K562 (cell line): ENCODE data around the gene CKM. TPM values are rescaled to one million over a fixed set of nuclear protein-coding genes. Genes with fewer than 3 reads are reported as not detected.
A peak's percentile ranks its signal among the peaks of the same experiment; 100 is the strongest.

ENCODE experiments used
- ATAC-seq: fragments of 200-7000 bp; cut with Tn5 transposase; 3 replicates; pipeline ENCODE4 v1.9.1; 2020; ENCODE audit warnings: moderate library complexity
- BruUV-seq: library from RNA; stranded (reverse); fragments of 400-500 nt; replicated peaks from 2 replicates; lab custom pipeline; 2021; lab: Mats Ljungman, UMichigan
- CTCF ChIA-PET: fragments of 300-600 bp; formaldehyde crosslinking; extraction: SDS; loops from one replicate; lab custom pipeline; 2021; ENCODE audit warnings: low intra/inter-chr PET ratio; lab: Yijun Ruan, JAX
- POLR2A ChIA-PET: fragments of 300-600, 350-650 bp; sonication (Branson Sonifier 250); formaldehyde crosslinking; extraction: SDS; loops from one replicate; lab custom pipeline; 2021; ENCODE audit warnings: antibody characterized with exemption, inconsistent platforms; lab: Yijun Ruan, JAX
- DNase-seq, 4 experiments: peaks; one replicate each; pipeline versions ENCODE4 v3.0.0 to v3.0.0-alpha.2; 2011 to 2018; ENCODE audit warnings: low spot score in 3 of 4, mixed read lengths in 3 of 4; ENCODE audit errors: extremely low read depth in 1 of 4
- FAIRE-seq: peaks from 2 replicates; lab custom pipeline; 2011; peaks lifted over from hg19 to GRCh38; lab: Jason Lieb, UNC
- H2AFZ ChIP-seq: 2 replicates; pipeline ENCODE4 v1.6.0; 2011; ENCODE audit warnings: low read depth, low read length, control low read depth, inconsistent platforms
- H3K27ac ChIP-seq: fragments of 200-600 bp; 3 replicates; pipeline ENCODE4 v1.8.0; 2011; ENCODE audit warnings: low read depth, mild to moderate bottlenecking, control low read depth, inconsistent platforms, low read length, moderate library complexity, mixed read lengths; ENCODE audit errors: extremely low read depth
- H3K27me3 ChIP-seq, 2 experiments: fragments of 300-600 bp in 1 of 2; 2 replicates in 1 of 2; 3 replicates in 1 of 2; pipeline versions ENCODE4 v1.6.0 to v1.8.0; 2011; ENCODE audit warnings: inconsistent platforms in 2 of 2, low read length in 2 of 2, mild to moderate bottlenecking in 1 of 2, mixed read lengths in 1 of 2, moderate library complexity in 1 of 2; ENCODE audit not compliant: control insufficient read depth in 2 of 2, insufficient read depth in 2 of 2
- H3K36me3 ChIP-seq: fragments of 300-600 bp; 3 replicates; pipeline ENCODE4 v1.8.0; 2011; ENCODE audit warnings: mild to moderate bottlenecking, low read length, inconsistent platforms; ENCODE audit not compliant: control insufficient read depth, insufficient read depth
- H3K4me1 ChIP-seq, 2 experiments: fragments of 200-600 bp in 1 of 2; replicated peaks in 1 of 2; 2 replicates in 1 of 2; 3 replicates in 1 of 2; pipeline versions ENCODE4 v1.5.1 to v1.8.0; 2011; ENCODE audit warnings: inconsistent platforms in 2 of 2, low read length in 2 of 2, mild to moderate bottlenecking in 1 of 2, mixed read lengths in 1 of 2, moderate library complexity in 1 of 2; ENCODE audit not compliant: control insufficient read depth in 2 of 2, insufficient read depth in 2 of 2
- H3K4me2 ChIP-seq: 2 replicates; pipeline ENCODE4 v1.6.1; 2011; ENCODE audit warnings: low read length, control low read depth, inconsistent platforms, mixed read lengths; ENCODE audit not compliant: insufficient read depth
- H3K4me3 ChIP-seq: fragments of 200-600 bp; sonication (generic), shearing (Covaris generic); 2 replicates; pipeline ENCODE4 v1.5.1; 2016; ENCODE audit warnings: control low read depth, inconsistent platforms
- H3K79me2 ChIP-seq: fragments of 200-600 bp; 3 replicates; pipeline ENCODE4 v1.8.0; 2011; ENCODE audit warnings: low read length, inconsistent platforms; ENCODE audit not compliant: control insufficient read depth, insufficient read depth
- H3K9ac ChIP-seq, 2 experiments: 2 replicates each; pipeline versions ENCODE4 v1.6.0 to v1.6.1; 2011; ENCODE audit warnings: low read depth in 2 of 2, low read length in 2 of 2, control low read depth in 1 of 2, inconsistent platforms in 1 of 2, mild to moderate bottlenecking in 1 of 2, mixed read lengths in 1 of 2; ENCODE audit not compliant: insufficient read depth in 1 of 2
- H3K9me1 ChIP-seq: one replicate; pipeline ENCODE4 v1.6.0; 2011; ENCODE audit warnings: inconsistent platforms, mild to moderate bottlenecking, low read length, moderate library complexity; ENCODE audit not compliant: control insufficient read depth, insufficient read depth
- H3K9me3 ChIP-seq: replicated peaks from 2 replicates; pipeline ENCODE4 v1.5.1; 2011; ENCODE audit warnings: low read depth, low read length, inconsistent platforms; ENCODE audit not compliant: control insufficient read depth, insufficient read depth
- H4K20me1 ChIP-seq: replicated peaks from 2 replicates; pipeline ENCODE4 v1.6.1; 2011; ENCODE audit warnings: low read length, inconsistent platforms, mixed read lengths; ENCODE audit not compliant: control insufficient read depth, insufficient read depth
- BCOR ChIP-seq: fragments of 450-650 bp; IDR thresholded peaks from 2 replicates; pipeline ENCODE4 v1.6.1; 2016
- GATA2 ChIP-seq: sonication (generic); formaldehyde crosslinking; IDR thresholded peaks from 2 replicates; pipeline ENCODE4 v1.4.0; 2020; ENCODE audit warnings: mild to moderate bottlenecking, missing genetic modification reagents
- GTF2B ChIP-seq: IDR thresholded peaks from 2 replicates; pipeline ENCODE4 v1.6.1; 2011; ENCODE audit not compliant: insufficient read length; ENCODE audit errors: extremely low read depth
- HINFP ChIP-seq: fragments of 450-650 bp; conservative IDR thresholded peaks from 2 replicates; pipeline ENCODE4 v1.6.1; 2016; ENCODE audit warnings: missing genetic modification characterization, low read depth, mild to moderate bottlenecking, control low read depth, missing compliant biosample characterization
- HMGN3 ChIP-seq: IDR thresholded peaks from 2 replicates; pipeline ENCODE4 v1.6.1; 2011; ENCODE audit warnings: borderline replicate concordance, low read depth, mild to moderate bottlenecking, mixed read lengths, low read length; ENCODE audit not compliant: insufficient read length; ENCODE audit errors: extremely low read depth
- NFATC3 ChIP-seq: fragments of 450-650 bp; IDR thresholded peaks from 2 replicates; pipeline ENCODE4 v1.6.1; 2017; ENCODE audit warnings: mild to moderate bottlenecking
- NFRKB ChIP-seq: fragments of 450-650 bp; IDR thresholded peaks from 2 replicates; pipeline ENCODE4 v1.6.1; 2016; ENCODE audit warnings: low read depth
- SIN3A ChIP-seq, 2 experiments: fragments of 150-350 bp in 1 of 2; IDR thresholded peaks; 2 replicates each; pipeline ENCODE4 v1.6.1; 2011 to 2016; ENCODE audit warnings: borderline replicate concordance in 2 of 2, low read depth in 2 of 2, low read length in 2 of 2, mild to moderate bottlenecking in 2 of 2, moderate library complexity in 2 of 2; ENCODE audit not compliant: control insufficient read depth in 1 of 2
- STAT5B ChIP-seq: fragments of 250-450 bp; sonication (Bioruptor Pico); IDR thresholded peaks from 2 replicates; pipeline ENCODE4 v1.8.0; 2021; ENCODE audit warnings: mild to moderate bottlenecking, inconsistent platforms
- TAF1 ChIP-seq: IDR thresholded peaks from 2 replicates; pipeline ENCODE4 v1.6.1; 2011; ENCODE audit warnings: mild to moderate bottlenecking, low read length, moderate library complexity; ENCODE audit not compliant: insufficient read depth, control insufficient read depth, severe bottlenecking; ENCODE audit errors: extremely low read depth
- ZNF140 ChIP-seq: fragments of 250-450 bp; sonication (Bioruptor Pico); IDR thresholded peaks from 2 replicates; pipeline ENCODE4 v1.8.0; 2021; ENCODE audit warnings: moderate library complexity, mild to moderate bottlenecking, inconsistent platforms
- ZNF57 ChIP-seq: fragments of 450-650 bp; formaldehyde crosslinking; IDR thresholded peaks from 2 replicates; pipeline ENCODE4 v1.4.0; 2020; ENCODE audit warnings: mild to moderate bottlenecking, moderate library complexity
- ZNF586 ChIP-seq: fragments of 450-650 bp; formaldehyde crosslinking; conservative IDR thresholded peaks from 2 replicates; pipeline ENCODE4 v1.4.0; 2020; ENCODE audit warnings: mild to moderate bottlenecking, moderate library complexity
- ZNF77 ChIP-seq: fragments of 250-450 bp; sonication (Bioruptor Pico); IDR thresholded peaks from 2 replicates; pipeline ENCODE4 v1.5.0; 2020
- WGBS: fragments of 100-300 bp; shearing (Covaris generic); methylation state at CpG from one replicate; pipeline ENCODE4 v1.1.6; 2016; ENCODE audit warnings: low coverage, mixed read lengths; ENCODE audit not compliant: insufficient coverage; ENCODE audit errors: missing lambda C conversion rate; 5-methylcytosine and 5-hydroxymethylcytosine counted together
- in situ Hi-C: fragments of 300-500 bp; cut with MboI; formaldehyde crosslinking; loops from 4 replicates; pipeline ENCODE4 v1.15.0; 2018; ENCODE audit warnings: inconsistent platforms, mixed read lengths
- intact Hi-C: fragments of 100-400 bp; cut with micrococcal nuclease; formaldehyde crosslinking; loops from 2 replicates; pipeline ENCODE4 v1.14.2; 2022
- polyA plus RNA-seq, 8 experiments: library from polyadenylated mRNA; depleted of rRNA in 4 of 8; stranded (reverse) in 5 of 8; unstranded in 3 of 8; fragments of >200 nt; fragmentation: Nextera tagmentation in 2 of 8; fragmentation: Illumina TruSeq in 1 of 8; extraction: Ambion mirVana in 2 of 8; extraction: Trizol in 1 of 8; gene quantifications; 2 replicates each; pipeline versions ENCODE4 v1.2.1 to v1.2.3, GENCODE V29; 2011 to 2014; ENCODE audit warnings: inconsistent platforms in 1 of 8, missing spikeins in 1 of 8
- total RNA-seq, 7 experiments: library from RNA; depleted of rRNA in 6 of 7; stranded (reverse); fragments of >200 nt in 6 of 7; fragmentation: Illumina TruSeq in 2 of 7; extraction: Trizol in 2 of 7; gene quantifications; 2 replicates each; pipeline versions ENCODE4 v1.2.1 to v1.2.3, GENCODE V29; 2011 to 2021; ENCODE audit warnings: low replicate concordance in 1 of 7
- TF ChIP-seq, protein P1 (sequence below), 2 experiments: IDR thresholded peaks in 1 of 2; conservative IDR thresholded peaks in 1 of 2; 2 replicates each; pipeline ENCODE4 v1.6.1; 2016; ENCODE audit warnings: low read depth in 2 of 2, mild to moderate bottlenecking in 1 of 2, missing compliant biosample characterization in 1 of 2, missing genetic modification characterization in 1 of 2, moderate library complexity in 1 of 2
- TF ChIP-seq, protein P2 (sequence below): fragments of 450-650 bp; formaldehyde crosslinking; IDR thresholded peaks from 2 replicates; pipeline ENCODE4 v1.4.0; 2020; ENCODE audit warnings: mild to moderate bottlenecking, moderate library complexity

The CKM gene
- total and polyA plus RNA-seq, 9 of the 15 experiments (the other 6 are each of a cell fraction or from before 2014, with no cell fraction given), result 0.06 to 0.17 (median 0.09) TPM; not detected in 4

GRCh38 chr19:45298264-45298663, 24.4 kb downstream of the CKM start:
- Histone ChIP-seq H4K20me1 (no peaks in the 10 kb centered on the region), H3K4me2 (no peak overlapping the region), H3K27ac (no peak overlapping the region), H2AFZ (no peak overlapping the region), H3K36me3 (no peaks in the 10 kb centered on the region; the same call in 2 of the 3 replicates), H3K79me2 (no peaks in the 10 kb centered on the region), H3K4me3 (no peak overlapping the region), H3K9ac (0 out of 4 replicates have a peak overlapping the region, but pooled peaks of 1 of the 2 experiments have one; percentile 7), H3K27me3 (no peaks in the 10 kb centered on the region), H3K9me3 (no peaks in the 10 kb centered on the region), H3K9me1 (no peaks in the 10 kb centered on the region), H3K4me1 (peaks cover 9 to 20% of the 10 kb centered on the region in 2 experiments; a peak in 3 of 5 replicates)
- ChIA-PET CTCF (no interaction called here), POLR2A (interaction anchor here (1.9 kb wide), 1 partner anchor 10 kb away, joined by 6 read pairs; no protein-coding TSS in a partner anchor)
- no TSS peak for BruUV-seq
- intact Hi-C loops (no loop called here), in situ Hi-C loops (no loop called here)
- no peak for DNase-seq
- 76% methylated on average over 4 of the region's 5 CpGs for WGBS
- FAIRE-seq, result no peak
- no peak for ATAC-seq
- TF ChIP-seq NFRKB, result no peak
- TF ChIP-seq ZNF57, result no peak
- TF ChIP-seq STAT5B, result no peak
- no peak for TF ChIP-seq ZNF77 (CRISPR knock-in tag)
- no peak for TF ChIP-seq HINFP (tag)
- no peak for TF ChIP-seq GTF2B
- TF ChIP-seq ZNF586, result no peak
- no peak for TF ChIP-seq HMGN3
- no peak for TF ChIP-seq GATA2 (CRISPR knock-in tag)
- TF ChIP-seq SIN3A (IDR thresholded peaks at IDR 0.05; ENCODE audit: borderline replicate concordance in 2 of 2, control insufficient read depth in 1 of 2, low read depth in 2 of 2, low read length in 2 of 2), result no peak
- no peak for TF ChIP-seq TAF1
- no peak for TF ChIP-seq ZNF140 (CRISPR knock-in tag)
- TF ChIP-seq, protein P1, sequence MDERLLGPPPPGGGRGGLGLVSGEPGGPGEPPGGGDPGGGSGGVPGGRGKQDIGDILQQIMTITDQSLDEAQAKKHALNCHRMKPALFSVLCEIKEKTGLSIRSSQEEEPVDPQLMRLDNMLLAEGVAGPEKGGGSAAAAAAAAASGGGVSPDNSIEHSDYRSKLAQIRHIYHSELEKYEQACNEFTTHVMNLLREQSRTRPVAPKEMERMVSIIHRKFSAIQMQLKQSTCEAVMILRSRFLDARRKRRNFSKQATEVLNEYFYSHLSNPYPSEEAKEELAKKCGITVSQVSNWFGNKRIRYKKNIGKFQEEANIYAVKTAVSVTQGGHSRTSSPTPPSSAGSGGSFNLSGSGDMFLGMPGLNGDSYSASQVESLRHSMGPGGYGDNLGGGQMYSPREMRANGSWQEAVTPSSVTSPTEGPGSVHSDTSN (CRISPR knock-in tag; IDR thresholded peaks at IDR 0.05; ENCODE audit: low read depth), result no peak
- TF ChIP-seq, protein P1 (tag; conservative IDR thresholded peaks at IDR 0.05; ENCODE audit: low read depth), result no peak
- TF ChIP-seq NFATC3, result no peak
- TF ChIP-seq, protein P2, sequence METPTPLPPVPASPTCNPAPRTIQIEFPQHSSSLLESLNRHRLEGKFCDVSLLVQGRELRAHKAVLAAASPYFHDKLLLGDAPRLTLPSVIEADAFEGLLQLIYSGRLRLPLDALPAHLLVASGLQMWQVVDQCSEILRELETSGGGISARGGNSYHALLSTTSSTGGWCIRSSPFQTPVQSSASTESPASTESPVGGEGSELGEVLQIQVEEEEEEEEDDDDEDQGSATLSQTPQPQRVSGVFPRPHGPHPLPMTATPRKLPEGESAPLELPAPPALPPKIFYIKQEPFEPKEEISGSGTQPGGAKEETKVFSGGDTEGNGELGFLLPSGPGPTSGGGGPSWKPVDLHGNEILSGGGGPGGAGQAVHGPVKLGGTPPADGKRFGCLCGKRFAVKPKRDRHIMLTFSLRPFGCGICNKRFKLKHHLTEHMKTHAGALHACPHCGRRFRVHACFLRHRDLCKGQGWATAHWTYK (CRISPR knock-in tag), result no peak
- peak; percentile 64; the same call in 1 of the 2 replicates for TF ChIP-seq BCOR
